ENCODE results near the gene TPPP3.

DNA sequence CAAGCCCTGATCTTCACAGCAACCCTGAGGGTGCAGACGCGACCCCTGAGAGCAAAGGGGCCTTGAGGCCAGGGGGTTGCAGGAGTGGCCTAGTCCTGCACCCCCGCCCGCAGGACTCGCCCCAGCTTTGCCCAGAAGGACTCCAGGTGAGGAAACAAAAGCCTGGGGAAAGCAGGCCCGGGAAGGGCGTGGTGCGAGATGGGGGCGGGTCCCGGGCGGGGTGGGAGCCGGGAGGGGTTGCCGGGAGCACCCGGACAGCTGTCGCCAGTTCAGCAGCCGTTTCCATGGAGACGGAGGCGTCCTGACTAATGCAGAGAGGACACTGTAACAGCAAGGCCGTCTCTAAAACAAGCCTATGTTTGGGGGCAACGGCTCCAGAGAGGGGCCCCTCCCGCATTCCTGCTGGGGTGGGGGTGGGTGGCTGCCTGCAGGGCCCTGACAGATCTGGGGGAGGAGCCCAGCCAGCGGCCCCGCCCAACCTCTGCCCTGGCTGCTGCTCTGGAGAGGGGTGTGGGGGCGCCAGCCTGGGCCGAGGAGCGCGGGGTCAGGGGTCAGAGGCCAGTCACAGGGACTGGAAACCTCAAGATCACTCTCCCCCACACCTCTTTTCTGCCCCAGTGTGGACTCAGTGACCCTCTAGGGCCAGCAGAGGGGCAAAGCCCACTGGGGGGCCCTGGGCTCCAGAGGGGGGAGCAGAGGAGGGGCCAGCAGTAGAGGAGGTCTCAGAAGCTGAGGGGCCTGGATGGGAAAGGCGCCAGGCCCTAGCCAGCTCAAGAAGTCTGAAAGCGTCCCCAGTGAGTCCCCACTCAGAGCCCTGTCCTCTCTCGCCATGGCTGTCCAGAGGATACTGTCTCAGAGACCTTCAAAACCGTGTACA lies 3.1 kb upstream of the TPPP3 start:
- TF ChIP-seq, protein P1, sequence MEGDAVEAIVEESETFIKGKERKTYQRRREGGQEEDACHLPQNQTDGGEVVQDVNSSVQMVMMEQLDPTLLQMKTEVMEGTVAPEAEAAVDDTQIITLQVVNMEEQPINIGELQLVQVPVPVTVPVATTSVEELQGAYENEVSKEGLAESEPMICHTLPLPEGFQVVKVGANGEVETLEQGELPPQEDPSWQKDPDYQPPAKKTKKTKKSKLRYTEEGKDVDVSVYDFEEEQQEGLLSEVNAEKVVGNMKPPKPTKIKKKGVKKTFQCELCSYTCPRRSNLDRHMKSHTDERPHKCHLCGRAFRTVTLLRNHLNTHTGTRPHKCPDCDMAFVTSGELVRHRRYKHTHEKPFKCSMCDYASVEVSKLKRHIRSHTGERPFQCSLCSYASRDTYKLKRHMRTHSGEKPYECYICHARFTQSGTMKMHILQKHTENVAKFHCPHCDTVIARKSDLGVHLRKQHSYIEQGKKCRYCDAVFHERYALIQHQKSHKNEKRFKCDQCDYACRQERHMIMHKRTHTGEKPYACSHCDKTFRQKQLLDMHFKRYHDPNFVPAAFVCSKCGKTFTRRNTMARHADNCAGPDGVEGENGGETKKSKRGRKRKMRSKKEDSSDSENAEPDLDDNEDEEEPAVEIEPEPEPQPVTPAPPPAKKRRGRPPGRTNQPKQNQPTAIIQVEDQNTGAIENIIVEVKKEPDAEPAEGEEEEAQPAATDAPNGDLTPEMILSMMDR (IDR thresholded peaks at IDR 0.05) = no peak
- TF ChIP-seq POLR2A (IDR thresholded peaks at IDR 0.05) (no peak), EP300 (IDR thresholded peaks at IDR 0.05) (no peak)

Data from ovary (tissue), 3 donors.